HG02623 (cell line): ENCODE results near the gene NRG3.

ENCODE experiments used
- ATAC-seq: cut with Tn5 transposase; IDR thresholded peaks from one replicate; pipeline ENCODE4 v1.9.1; 2021; ENCODE audit warnings: moderate library complexity; ENCODE audit not compliant: unreplicated experiment

NRG3 gene

DNA sequence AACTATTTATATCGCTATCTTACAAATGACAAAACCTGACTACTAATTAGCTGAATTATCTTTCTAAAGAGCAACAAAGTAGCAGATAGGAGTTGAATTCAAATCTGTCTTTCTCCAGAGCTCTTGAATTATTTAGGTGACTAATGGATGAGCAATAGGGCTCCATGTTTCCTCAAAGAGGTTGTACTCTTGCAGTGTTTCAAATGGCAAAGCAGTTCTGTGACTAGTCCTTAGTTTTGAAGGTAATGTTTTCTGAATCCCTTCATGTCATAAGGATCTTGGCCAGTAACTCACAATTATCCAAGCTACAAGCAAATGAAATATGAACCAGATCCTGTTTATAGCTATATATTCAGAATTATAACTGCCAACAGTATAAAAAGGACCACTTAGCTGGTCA, 999.7 kb downstream of the NRG3 start:
- no peak for ATAC-seq

DNA sequence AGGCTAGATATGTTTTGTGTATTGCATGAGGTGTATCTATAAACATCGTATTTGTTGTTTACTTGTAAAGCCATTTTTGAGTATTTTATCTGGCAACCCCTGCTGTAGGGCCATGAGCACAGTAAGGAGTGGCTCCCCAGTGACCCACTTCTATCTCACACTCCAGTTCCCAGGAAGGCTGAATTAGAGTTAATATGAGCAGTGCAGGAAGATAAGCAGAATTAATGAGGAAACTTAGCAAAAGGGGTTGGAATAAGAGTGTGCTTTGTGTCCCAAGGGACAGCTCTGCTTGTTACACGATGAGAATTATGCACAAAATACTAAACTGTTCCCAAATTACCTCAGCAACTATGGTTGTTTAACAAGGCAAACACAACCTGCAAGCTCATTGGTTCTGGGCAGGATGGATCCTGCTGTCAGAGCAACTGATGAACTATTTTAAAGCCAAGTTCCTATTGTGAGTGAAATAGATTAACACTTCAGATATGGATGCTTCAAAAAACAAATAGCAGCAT, 1005.8 kb downstream of the NRG3 start:
- ATAC-seq: no peak

DNA sequence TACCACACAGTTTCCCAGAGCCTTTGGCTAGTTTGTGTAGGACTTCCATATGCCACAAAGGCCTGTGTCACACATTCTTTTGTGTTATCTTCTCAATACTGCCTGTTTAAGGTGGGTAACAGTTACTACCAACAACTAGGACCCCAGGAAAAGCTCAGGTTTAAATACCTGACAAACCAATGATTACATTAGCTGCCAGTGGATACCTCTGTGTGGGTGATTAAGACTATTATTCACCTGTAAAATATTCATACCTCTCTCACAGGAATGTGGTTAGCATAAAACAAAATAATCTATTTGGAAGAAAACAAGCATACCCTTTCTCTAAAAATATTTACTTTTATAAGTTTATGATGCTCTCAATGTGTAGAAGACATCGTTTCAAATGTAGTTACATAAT, 1007.7 kb downstream of the NRG3 start:
- ATAC-seq: no peak

DNA sequence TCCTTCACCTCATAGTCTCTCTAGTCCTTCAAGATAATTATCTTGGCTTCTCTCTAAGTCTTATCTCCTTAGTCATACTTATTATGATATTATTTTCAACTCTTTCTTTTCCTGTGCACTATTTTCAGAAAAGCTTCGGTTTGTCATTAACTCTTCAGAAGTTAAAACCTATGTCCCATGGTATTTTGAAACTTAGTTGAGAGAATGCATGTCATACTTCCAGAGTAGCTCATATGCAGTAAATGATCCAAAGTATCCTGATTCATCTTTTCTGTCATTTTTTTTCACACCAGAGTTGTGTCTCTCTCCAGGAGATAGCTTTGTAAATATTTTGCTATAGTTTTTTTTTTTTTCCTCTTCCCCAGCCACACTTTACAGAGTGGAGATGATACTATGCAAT, 1008.6 kb downstream of the NRG3 start:
- ATAC-seq: no peak

DNA sequence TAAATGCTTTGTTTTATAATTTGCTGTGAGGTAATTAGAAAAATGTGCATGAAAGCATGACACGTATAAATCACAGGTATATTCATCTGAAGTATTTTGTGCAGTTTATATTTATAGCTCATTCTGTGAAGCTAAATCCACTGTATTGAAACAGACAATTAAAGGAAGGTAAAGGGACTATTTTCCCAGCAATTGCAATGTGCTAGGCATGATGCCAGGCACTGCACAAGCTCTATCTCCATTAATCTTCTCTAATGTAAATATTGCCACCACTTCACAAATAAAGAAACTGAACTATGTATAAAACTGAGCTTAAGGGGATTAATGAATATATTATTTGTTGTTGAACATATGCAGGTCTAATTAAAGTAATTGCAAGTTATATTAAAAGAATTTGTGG, 1012.5 kb downstream of the NRG3 start:
- ATAC-seq: no peak

DNA sequence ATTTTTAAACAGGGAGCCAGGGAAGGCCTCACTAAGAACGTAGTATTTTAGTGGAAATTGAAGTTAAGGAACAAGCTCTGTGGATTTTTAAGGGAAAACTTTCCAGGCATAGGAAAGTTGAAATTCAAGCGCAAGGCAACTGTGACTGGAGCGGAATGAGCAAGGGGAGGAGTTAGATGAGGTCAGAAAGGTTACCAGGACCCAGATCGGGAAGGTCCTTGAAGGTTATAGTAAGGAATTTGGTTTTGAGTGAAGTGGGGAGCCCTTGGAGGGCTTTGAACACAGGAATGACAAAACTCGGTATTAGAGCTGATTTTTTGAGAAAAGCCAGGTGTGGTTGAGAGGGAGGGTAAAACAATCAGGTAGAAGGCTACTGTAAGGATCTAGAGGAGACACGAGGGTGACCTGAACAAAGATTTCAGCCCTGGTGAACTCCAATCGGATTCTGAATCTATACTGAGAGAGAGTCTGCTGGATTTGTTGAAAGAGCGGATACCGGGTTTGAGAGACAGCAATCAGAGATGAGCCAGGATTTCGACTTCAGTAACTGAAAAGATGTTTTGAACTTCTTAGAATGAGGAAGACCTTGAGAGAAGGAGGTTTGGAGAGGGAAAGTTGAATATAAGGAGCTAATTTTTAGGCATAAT, 1013.9 kb downstream of the NRG3 start:
- ATAC-seq: no peak

DNA sequence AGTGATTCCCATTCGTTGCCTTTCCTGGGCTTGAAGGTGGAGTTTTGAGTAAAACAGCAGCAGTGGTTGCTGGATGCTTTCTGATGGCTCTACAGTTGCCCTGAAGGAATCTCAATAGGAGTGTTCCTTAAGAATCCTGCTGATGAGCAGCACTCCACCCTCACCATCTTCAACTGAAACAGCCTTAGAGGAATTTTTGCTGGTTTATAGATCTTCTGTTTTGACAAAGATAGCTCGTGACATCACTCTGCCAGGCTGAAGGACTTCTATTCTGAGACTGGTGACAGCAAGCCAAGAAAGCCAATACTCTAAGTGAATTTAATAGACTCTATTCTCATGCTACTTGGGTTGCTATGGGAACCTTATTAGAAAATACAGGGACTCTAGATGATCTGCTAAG, 1014.7 kb downstream of the NRG3 start:
- no peak for ATAC-seq

DNA sequence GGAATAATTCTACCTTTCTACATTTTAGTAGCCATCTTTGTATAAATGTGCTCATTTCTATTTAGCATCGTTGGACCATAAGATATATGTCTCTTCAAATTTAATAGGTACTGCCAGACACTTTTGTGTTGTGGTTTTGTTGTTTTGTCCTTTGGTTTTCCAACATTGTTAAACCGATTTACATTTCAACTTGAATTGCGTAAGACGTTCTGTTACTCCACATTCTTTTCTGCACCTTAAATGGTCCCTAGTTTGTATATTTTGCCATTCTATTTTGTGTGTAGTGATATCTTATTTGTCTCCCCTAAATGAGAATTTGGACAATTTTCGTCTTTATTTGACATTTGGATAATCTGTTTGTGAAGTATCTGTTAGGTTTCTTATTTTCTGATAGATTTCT, 1015.6 kb downstream of the NRG3 start:
- ATAC-seq: no peak

DNA sequence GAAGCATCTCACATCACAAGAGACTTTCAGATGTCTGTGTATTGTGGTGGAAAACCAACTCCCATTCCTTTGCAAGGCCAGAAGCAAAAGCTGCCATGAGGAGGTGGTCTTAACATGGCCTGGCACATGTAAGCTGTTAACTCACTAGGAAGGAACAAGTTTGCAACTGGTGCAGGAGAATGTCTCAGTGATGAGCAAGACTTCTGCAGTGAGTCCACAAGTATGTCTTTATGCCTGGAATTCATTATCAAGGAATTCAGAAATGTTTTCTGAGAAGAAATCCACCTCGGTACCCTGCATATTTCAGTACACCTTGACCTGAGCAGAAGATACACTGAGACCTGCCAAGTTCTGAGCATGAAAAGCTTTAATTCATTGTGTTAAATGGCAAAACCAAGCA, 1033.1 kb downstream of the NRG3 start:
- no peak for ATAC-seq

DNA sequence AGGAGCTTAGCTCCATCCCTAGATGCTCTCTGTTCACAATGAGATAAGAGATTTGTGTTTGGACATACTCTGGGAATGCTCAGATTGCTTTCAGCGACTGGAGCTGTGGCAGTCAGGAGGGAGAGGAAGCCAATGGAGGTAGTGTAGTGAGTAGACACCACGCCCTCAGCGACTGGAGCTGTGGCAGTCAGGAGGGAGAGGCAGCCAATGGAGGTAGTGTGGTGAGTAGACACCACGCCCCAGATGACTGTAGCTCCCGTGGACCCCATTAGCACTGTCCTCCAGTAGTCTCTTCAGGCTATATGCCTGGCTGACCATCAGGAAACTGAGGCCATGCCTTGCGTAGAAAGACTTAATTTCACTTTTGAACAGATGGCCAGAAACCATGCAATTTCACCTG, 1033.8 kb downstream of the NRG3 start:
- no peak for ATAC-seq

DNA sequence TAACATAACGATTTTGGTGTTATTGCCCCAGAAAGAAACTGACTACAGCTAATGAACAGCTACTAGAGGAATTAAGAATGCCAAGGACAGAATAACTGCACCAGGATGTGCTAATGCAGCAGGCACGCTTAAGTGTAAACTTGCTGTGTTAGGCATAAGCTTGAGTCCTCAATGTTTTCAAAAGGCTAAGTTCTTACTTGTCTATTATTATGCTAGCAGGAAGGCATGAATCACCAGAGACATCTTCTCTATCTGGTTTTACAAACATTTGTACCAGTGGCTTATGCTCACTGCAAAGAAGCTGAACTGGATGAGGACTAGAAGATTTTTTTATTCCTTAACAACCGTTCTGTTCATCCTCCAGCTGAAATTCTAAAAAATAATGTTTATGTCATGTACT, 1035.3 kb downstream of the NRG3 start:
- ATAC-seq: no peak

DNA sequence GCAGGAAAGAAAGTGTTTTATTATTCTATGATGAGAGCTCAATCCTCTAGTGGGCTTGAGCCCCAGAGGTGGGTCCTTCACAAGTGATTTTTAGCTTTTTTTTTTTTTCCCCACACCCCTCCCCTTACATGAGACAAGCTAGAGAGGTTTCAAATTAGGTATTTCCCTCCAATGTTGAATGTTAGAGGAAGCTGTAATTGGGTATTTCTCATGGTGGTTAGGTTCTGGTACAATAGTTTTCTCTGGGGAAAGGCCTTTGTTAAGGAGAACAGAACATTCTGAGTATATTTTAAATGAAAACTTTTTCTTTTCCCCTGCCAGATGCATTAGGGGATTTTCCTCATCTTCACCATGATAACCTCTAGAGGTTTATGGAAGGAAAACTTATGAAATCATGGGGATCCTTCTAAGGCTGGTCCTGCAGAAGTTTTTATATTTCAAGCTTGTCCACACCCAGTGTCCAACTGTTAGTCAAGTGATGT, 1039.7 kb downstream of the NRG3 start:
- ATAC-seq: peak; percentile 50

DNA sequence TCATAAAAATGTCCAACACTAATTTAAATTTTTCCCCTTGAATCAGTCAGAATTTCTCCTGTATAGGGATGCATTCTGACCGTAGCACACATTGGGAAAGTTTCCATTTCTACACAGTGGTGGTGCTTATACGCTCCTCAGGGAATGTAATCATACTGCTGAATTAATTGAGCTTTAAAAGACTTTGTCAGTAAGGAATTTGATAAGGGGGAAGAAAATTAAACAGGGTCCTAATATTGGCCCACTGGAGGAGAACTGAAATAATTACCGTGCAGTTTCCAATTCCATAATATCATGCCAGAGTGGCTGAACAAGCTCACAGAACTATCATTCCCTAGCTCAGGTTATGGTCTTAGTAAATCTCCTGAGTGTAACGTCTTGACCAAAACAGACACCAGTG, 1041.9 kb downstream of the NRG3 start:
- ATAC-seq: no peak

DNA sequence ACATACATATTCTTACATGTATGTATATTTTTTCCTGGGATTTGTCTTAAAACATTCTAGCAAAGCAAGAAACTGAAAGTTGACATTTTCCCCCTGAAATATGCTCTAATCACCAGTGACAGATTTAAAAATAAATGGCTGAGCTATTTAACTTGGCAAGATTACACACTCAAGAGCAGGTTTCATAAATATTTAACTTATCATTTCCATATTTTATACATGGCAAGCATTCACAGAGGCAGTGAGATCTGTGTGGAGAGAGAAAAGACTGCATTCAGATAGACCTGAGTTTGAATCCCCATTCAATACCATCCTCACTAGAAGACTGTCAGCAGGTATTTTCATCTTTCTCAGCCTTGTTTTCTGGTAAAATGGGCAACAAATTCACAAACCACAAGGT, 1043.0 kb downstream of the NRG3 start:
- ATAC-seq: no peak

DNA sequence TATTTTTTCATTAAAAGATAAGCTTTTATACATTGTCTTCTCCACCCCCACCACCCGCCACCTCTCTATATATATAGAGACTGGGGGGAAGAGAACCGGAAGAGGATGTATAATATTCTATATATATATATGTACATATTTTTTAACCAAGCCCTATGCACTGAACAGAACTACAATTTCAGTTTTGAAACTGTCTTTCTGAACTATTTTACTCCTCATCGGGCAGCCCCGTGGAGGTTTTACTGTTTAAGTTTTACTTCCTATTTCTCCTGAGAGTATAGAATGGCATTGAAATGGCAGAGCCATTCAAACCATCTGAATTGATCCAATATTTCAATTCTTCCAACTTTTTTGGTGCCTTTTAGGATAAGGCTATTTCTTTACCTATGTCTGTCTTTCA, 1047.1 kb downstream of the NRG3 start:
- no peak for ATAC-seq

DNA sequence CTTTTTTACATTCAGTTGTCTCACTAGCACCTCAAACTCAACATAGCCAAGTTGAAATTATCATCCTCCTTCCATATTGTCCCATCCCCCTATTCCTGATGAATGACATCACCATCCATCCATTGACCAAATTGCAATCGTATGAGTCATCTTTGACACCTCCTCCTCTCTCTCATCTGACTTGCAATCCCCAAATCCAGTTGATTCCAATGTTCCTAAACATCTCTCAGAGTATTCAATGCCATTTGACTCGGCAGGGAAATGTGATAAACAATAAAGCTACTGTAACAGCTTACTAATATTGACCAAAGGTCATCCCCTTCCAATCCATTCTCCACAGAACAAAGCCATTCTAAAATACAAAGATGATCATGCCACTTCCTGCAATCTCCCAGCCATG, 1047.8 kb downstream of the NRG3 start:
- ATAC-seq: no peak

DNA sequence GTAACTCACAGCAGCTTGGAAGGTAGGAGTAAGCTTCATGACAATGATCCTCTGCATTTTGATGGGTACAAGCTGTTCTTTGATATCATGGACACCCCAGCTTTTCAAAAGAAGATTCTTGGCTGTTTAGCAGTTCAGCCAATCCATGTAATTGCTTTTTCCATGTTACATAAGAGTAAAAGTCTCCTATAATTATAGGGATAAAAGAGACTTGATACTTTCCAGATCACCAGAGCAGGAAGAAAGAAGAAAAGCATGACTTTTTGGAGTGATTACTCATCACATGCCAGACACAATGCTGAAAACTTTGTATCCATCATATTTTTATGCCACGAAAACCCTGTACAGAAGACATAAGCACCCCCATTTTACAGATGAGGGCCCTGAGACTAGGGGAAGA, 1049.7 kb downstream of the NRG3 start:
- ATAC-seq: no peak

DNA sequence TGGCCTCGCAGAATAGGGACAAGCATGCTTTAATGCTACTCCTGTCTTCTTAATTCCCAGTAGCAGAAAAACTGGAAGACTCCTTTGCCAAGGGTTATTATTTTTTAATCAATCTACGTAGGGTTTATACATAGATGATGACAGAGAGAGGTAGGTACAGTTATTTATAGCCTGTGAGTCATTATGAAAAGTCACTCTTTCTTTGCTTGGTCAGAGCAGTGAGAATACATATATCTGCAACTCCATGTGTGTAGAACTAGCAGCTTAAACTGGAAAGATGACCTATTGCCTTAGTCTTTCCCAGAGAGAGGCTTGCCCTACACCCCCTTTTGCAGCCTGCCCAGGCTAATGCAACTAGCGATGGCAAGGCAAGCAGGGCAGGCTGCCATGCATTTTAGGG, 1050.6 kb downstream of the NRG3 start:
- ATAC-seq: no peak

DNA sequence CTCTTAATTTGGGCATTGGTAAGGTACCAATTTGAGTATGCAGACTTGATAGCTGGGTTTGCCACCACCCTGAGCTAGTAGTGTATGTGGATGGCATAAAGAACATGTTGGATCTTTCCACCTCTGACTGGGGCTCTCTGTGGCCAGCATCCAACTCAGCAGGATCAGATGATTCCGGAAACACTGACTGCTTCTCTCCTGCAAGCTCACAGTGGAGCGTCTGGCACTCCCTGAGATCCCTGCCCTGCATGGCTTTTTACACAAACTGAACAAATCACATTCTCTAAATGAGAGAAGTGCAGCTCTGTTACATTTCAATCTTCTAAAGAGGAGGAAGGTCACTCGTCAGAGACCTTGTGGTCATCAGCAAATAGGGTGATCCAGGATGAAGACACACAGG, 1057.5 kb downstream of the NRG3 start:
- no peak for ATAC-seq

DNA sequence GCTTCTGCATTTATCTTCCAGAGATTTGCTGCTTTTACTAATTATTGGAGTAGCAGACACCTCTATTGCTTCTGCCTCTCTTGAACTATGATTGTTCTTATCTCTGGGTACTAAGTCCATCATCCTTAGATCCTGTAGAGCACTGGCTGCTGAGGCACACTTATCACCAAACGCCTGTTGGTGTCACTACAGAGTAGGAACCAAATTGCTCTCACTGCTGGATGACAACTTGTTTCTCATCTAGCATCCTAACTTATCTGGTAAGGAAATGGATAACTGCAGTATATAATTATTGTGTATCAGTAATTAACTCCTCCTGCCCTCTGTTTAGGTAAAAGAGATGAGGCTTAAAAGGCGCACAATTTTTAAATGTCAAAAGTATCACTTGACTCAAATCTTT, 1059.4 kb downstream of the NRG3 start:
- no peak for ATAC-seq

DNA sequence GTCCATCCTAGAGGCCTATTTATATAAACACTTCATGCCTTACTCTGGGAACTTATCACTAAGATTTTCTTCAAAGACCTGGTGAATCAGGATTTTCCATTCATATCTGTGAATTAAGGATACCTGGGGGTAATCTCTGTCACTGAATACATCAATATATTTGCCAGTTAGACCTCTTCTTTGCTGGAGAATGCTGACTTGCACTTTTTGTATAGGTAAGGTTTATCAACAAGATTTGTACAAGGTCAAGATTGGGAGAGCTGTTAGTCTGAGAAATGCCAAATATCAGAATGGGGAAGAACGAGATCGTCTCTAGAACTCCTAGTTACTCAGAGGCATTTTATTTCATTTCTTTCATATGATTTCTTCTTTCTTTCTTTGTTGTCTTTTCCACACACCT, 1060.0 kb downstream of the NRG3 start:
- ATAC-seq: no peak

DNA sequence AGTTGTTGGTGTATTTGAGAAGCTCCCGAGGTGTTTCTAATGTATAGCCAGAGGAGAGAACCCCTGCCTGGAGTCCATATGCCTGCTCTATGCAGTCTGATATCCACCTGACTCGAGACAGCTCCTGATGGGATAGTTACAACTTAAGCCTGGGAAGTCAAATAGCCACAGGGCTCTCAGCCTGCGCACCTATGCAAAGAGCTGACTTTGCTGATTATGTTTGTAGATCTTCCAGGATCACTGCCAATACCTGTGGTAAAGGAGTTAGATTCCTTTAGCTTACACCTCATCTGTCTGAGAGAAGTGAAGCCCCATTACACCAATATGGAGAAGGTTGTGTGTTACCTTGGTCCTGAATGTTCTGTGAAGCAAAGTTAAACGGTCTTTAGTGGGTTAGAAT, 1063.3 kb downstream of the NRG3 start:
- ATAC-seq: no peak
